ENCODE measurements around the gene MEGF10. TPM values are rescaled to one million over a fixed set of nuclear protein-coding genes. Genes with fewer than 3 reads are reported as not detected.

The MEGF10 gene
- total RNA-seq, 3 donors from 2014 or later (not counting 1 experiment from before 2014, with no cell fraction given), result 1.4 TPM; not detected in 2

DNA sequence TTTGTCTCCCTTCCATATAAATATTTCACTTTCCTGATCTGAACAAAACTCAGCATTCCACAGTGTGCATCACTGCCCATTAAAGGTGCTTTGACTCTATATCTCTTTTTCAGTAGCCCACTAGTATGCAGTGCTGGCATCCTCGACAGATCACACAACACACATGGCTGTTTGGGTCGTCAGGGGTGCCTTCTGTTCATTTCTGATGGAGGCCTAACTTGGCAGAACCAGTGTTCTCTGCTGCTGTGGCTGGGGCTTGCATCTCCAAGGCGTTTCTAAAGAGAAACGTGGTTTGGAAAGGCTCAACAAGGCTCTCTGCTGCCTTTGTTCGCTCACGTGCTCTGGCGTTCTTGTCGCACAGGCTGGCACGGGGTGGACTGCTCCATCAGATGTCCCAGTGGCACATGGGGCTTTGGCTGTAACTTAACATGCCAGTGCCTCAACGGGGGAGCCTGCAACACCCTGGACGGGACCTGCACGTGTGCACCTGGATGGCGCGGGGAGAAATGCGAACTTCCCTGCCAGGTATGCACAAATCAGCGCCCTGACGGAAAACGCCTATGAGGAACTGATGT, 129.2 kb downstream of the MEGF10 start:
- H3K27ac Mint-ChIP-seq, result no peak overlapping the region
- H3K4me1 Mint-ChIP-seq, result peaks cover 0 to 5% of the 10 kb centered on the region in 2 donors
- no peak overlapping the region for H3K4me3 ChIP-seq (ENCODE audit: low read length)
- intact Hi-C loops (cut with micrococcal nuclease), result no loop called here
- no peaks in the 10 kb centered on the region for H3K27me3 ChIP-seq (ENCODE audit: control insufficient read depth, insufficient read depth, low read length)
- H3K27ac ChIP-seq (ENCODE audit: low read length), result no peak overlapping the region
- H3K36me3 Mint-ChIP-seq, result no peaks in the 10 kb centered on the region
- H3K4me3 Mint-ChIP-seq, result no peak overlapping the region
- TF ChIP-seq, protein P1, sequence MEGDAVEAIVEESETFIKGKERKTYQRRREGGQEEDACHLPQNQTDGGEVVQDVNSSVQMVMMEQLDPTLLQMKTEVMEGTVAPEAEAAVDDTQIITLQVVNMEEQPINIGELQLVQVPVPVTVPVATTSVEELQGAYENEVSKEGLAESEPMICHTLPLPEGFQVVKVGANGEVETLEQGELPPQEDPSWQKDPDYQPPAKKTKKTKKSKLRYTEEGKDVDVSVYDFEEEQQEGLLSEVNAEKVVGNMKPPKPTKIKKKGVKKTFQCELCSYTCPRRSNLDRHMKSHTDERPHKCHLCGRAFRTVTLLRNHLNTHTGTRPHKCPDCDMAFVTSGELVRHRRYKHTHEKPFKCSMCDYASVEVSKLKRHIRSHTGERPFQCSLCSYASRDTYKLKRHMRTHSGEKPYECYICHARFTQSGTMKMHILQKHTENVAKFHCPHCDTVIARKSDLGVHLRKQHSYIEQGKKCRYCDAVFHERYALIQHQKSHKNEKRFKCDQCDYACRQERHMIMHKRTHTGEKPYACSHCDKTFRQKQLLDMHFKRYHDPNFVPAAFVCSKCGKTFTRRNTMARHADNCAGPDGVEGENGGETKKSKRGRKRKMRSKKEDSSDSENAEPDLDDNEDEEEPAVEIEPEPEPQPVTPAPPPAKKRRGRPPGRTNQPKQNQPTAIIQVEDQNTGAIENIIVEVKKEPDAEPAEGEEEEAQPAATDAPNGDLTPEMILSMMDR (IDR thresholded peaks at IDR 0.05), result no peak
- no peaks in the 10 kb centered on the region for H3K9me3 Mint-ChIP-seq
- ATAC-seq (no peak), DNase-seq (no peak)
- no peaks in the 10 kb centered on the region for H3K4me1 ChIP-seq (ENCODE audit: control insufficient read depth, insufficient read depth, low read length)
- no peaks in the 10 kb centered on the region for H3K9me3 ChIP-seq (ENCODE audit: control insufficient read depth, insufficient read depth, low read length)
- 92% methylated on average over 18 of the region's 18 CpGs for WGBS (ENCODE audit: insufficient coverage)
- no peaks in the 10 kb centered on the region for H3K36me3 ChIP-seq (ENCODE audit: control insufficient read depth, insufficient read depth, low read length)
- no peaks in the 10 kb centered on the region for H3K27me3 Mint-ChIP-seq (ENCODE audit: low read depth in 2 of 2)

DNA sequence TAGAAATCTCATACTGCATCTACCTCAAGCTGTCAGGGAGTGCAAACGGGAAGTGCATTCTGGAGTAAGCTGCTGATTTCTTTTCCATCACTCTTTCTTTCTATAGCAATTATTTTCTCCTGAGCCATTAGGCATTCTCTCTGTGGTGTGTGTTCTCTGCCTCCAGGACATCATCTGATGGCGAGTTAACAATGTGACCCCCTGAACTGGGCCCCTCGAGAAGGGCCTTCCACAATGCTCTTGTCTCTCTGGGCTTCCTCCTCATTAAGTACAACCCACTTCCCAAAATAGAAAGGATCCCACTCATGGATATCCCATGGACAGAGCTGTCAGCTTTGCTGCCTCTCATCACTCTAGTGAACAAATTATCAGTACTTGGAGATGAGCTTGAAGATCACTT, 130.2 kb downstream of the MEGF10 start:
- intact Hi-C loops (cut with micrococcal nuclease), result no loop called here
- H3K4me1 Mint-ChIP-seq, result peaks cover 0 to 5% of the 10 kb centered on the region in 2 donors
- H3K27me3 Mint-ChIP-seq (ENCODE audit: low read depth in 2 of 2), result no peaks in the 10 kb centered on the region
- H3K9me3 Mint-ChIP-seq, result no peaks in the 10 kb centered on the region
- no peaks in the 10 kb centered on the region for H3K36me3 Mint-ChIP-seq
- 71% methylated on average over 3 of the region's 3 CpGs for WGBS (ENCODE audit: insufficient coverage)
- Histone ChIP-seq H3K27ac (ENCODE audit: low read length) (no peak overlapping the region), H3K9me3 (ENCODE audit: control insufficient read depth, insufficient read depth, low read length) (no peaks in the 10 kb centered on the region), H3K27me3 (ENCODE audit: control insufficient read depth, insufficient read depth, low read length) (no peaks in the 10 kb centered on the region), H3K4me3 (ENCODE audit: low read length) (no peak overlapping the region), H3K36me3 (ENCODE audit: control insufficient read depth, insufficient read depth, low read length) (no peaks in the 10 kb centered on the region), H3K4me1 (ENCODE audit: control insufficient read depth, insufficient read depth, low read length) (no peaks in the 10 kb centered on the region)
- ATAC-seq, result no peak
- TF ChIP-seq, protein P1 (IDR thresholded peaks at IDR 0.05), result no peak
- H3K4me3 Mint-ChIP-seq, result no peak overlapping the region
- H3K27ac Mint-ChIP-seq, result no peak overlapping the region
- no peak for DNase-seq

DNA sequence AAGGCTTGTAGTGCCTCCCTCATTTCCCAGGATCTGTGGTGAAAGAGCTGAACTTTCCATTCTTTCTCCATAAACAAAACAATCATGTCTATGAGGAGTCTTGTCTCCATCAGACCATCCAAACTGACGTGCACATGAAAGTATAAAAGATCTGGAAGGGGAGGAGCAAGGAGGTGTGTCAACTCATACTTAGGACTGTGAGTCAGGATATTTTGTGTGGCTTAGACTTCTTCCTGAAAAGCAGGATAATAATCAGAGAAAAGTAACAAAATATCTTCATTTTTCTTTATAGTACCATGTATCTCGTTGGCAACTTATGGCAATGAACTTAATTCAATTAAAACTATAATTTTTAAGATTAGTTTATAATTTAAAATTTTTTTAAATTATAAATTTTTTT, 130.9 kb downstream of the MEGF10 start:
- intact Hi-C loops (cut with micrococcal nuclease), result no loop called here
- Mint-ChIP-seq H3K4me3 (no peak overlapping the region), H3K36me3 (no peaks in the 10 kb centered on the region), H3K4me1 (peaks cover 0 to 5% of the 10 kb centered on the region in 2 donors), H3K9me3 (no peaks in the 10 kb centered on the region), H3K27ac (no peak overlapping the region), H3K27me3 (ENCODE audit: low read depth in 2 of 2) (no peaks in the 10 kb centered on the region)
- TF ChIP-seq, protein P1 (IDR thresholded peaks at IDR 0.05), result no peak
- Histone ChIP-seq H3K27me3 (ENCODE audit: control insufficient read depth, insufficient read depth, low read length) (no peaks in the 10 kb centered on the region), H3K4me3 (ENCODE audit: low read length) (no peak overlapping the region), H3K27ac (ENCODE audit: low read length) (no peak overlapping the region), H3K36me3 (ENCODE audit: control insufficient read depth, insufficient read depth, low read length) (no peaks in the 10 kb centered on the region), H3K4me1 (ENCODE audit: control insufficient read depth, insufficient read depth, low read length) (no peaks in the 10 kb centered on the region), H3K9me3 (ENCODE audit: control insufficient read depth, insufficient read depth, low read length) (no peaks in the 10 kb centered on the region)
- ATAC-seq (no peak), DNase-seq (no peak)
- 78% methylated on average over 1 of the region's 2 CpGs for WGBS (ENCODE audit: insufficient coverage)

DNA sequence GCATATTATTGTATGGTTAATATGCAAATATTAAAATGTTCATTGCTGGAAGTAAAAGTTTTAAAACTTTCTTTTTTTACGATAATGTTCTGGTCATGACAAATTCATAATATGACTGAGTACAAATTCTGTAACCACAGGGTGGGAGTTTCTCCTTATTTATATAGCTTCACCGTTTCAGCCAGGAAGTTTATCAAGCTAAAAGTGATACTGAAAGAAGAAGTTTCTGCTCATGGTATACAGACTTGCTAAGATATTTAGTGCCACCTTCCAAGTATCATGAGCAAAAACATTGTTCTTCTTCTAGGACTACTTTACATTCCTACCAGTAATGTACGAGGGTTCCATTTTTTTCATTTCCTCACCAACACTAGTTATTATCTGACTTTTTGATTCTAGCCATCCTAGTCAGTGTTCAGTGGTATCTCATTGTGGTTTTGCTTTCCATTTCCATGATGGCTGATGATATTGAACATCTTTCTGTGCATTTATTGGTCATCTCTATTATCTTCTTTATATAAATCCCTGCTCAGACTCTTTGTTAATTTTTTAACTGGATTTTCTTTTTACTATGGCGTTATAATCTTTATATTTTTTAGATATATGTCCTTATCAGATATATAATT, 132.7 kb downstream of the MEGF10 start:
- Mint-ChIP-seq H3K27me3 (ENCODE audit: low read depth in 2 of 2) (no peaks in the 10 kb centered on the region), H3K27ac (no peak overlapping the region), H3K9me3 (no peaks in the 10 kb centered on the region), H3K36me3 (no peaks in the 10 kb centered on the region), H3K4me3 (no peak overlapping the region), H3K4me1 (peaks cover 0 to 5% of the 10 kb centered on the region in 2 donors)
- DNase-seq, result no peak
- no peak for ATAC-seq
- H3K9me3 ChIP-seq (ENCODE audit: control insufficient read depth, insufficient read depth, low read length), result no peaks in the 10 kb centered on the region
- no peaks in the 10 kb centered on the region for H3K4me1 ChIP-seq (ENCODE audit: control insufficient read depth, insufficient read depth, low read length)
- H3K27me3 ChIP-seq (ENCODE audit: control insufficient read depth, insufficient read depth, low read length), result no peaks in the 10 kb centered on the region
- WGBS (ENCODE audit: insufficient coverage), result 33% methylated on average over 2 of the region's 4 CpGs
- intact Hi-C loops (cut with micrococcal nuclease), result no loop called here
- TF ChIP-seq, protein P1 (IDR thresholded peaks at IDR 0.05), result no peak
- H3K27ac ChIP-seq (ENCODE audit: low read length), result no peak overlapping the region
- no peak overlapping the region for H3K4me3 ChIP-seq (ENCODE audit: low read length)
- H3K36me3 ChIP-seq (ENCODE audit: control insufficient read depth, insufficient read depth, low read length), result no peaks in the 10 kb centered on the region
